H1 (cell line): ENCODE results near the gene TTC28. TPM values are rescaled to one million over a fixed set of nuclear protein-coding genes. Genes with fewer than 3 reads are reported as not detected.

ENCODE experiments used
- ATF2 ChIP-seq: IDR thresholded peaks from 2 replicates; pipeline ENCODE4 v1.6.1; 2012; ENCODE audit warnings: low read length, inconsistent platforms
- BACH1 ChIP-seq: IDR thresholded peaks from 2 replicates; pipeline ENCODE4 v1.6.1; 2012; ENCODE audit warnings: low read length, improper control_type of control experiment
- EP300 ChIP-seq, 2 experiments: IDR thresholded peaks; 1 replicate in 1 of 2; 2 replicates in 1 of 2; pipeline ENCODE4 v1.6.1; 2011 to 2012; ENCODE audit warnings: low read depth in 2 of 2, low read length in 2 of 2, mild to moderate bottlenecking in 2 of 2, borderline replicate concordance in 1 of 2, inconsistent platforms in 1 of 2, moderate library complexity in 1 of 2
- GTF2F1 ChIP-seq: IDR thresholded peaks from 2 replicates; pipeline ENCODE4 v1.6.1; 2012; ENCODE audit warnings: low read depth, low read length, improper control_type of control experiment, borderline replicate concordance
- MAFK ChIP-seq: IDR thresholded peaks from 2 replicates; pipeline ENCODE4 v1.6.1; 2012; ENCODE audit warnings: low read depth, mild to moderate bottlenecking, improper control_type of control experiment, low read length
- PHF8 ChIP-seq: fragments of 200-600 bp; sonication (generic); conservative IDR thresholded peaks from 2 replicates; pipeline ENCODE4 v1.7.1; 2012; ENCODE audit warnings: low read depth, mild to moderate bottlenecking, inconsistent platforms, low read length, moderate library complexity
- TCF12 ChIP-seq: IDR thresholded peaks from 2 replicates; pipeline ENCODE4 v1.6.1; 2011; ENCODE audit warnings: low read depth, mild to moderate bottlenecking, low read length
- USF2 ChIP-seq: IDR thresholded peaks from 2 replicates; pipeline ENCODE4 v1.6.1; 2011; ENCODE audit warnings: low read length, improper control_type of control experiment
- polyA plus RNA-seq, 7 experiments: library from polyadenylated mRNA; depleted of rRNA in 3 of 7; stranded (reverse) in 5 of 7; unstranded in 2 of 7; fragments of >200 nt in 5 of 7; fragments of 200-250 nt in 2 of 7; gene quantifications; 1 replicate in 5 of 7; 2 replicates in 1 of 7; 4 replicates in 1 of 7; pipeline versions ENCODE4 v1.2.1 to v1.2.3, GENCODE V29; 2011 to 2013; ENCODE audit warnings: missing spikeins in 2 of 7, mixed read lengths in 2 of 7
- total RNA-seq: library from RNA; stranded (reverse); fragmentation: NEBNext Ultra II Directional; extraction: Animal tissue kit (Norgen Biotek cat#: 25700); gene quantifications from 2 replicates; pipeline ENCODE4 v1.2.1, GENCODE V29; 2021
- TF ChIP-seq, protein P1 (sequence below): fragments of 300-600 bp; sonication (generic); IDR thresholded peaks from 2 replicates; pipeline ENCODE4 v1.7.1; 2012; ENCODE audit warnings: low read length, moderate library complexity, mild to moderate bottlenecking, inconsistent platforms; ENCODE audit not compliant: insufficient replicate concordance

TTC28 gene
- total and polyA plus RNA-seq, 2 of the 8 experiments (the other 6 are each of a cell fraction or from before 2014, with no cell fraction given): 2.6 to 12.6 TPM

DNA sequence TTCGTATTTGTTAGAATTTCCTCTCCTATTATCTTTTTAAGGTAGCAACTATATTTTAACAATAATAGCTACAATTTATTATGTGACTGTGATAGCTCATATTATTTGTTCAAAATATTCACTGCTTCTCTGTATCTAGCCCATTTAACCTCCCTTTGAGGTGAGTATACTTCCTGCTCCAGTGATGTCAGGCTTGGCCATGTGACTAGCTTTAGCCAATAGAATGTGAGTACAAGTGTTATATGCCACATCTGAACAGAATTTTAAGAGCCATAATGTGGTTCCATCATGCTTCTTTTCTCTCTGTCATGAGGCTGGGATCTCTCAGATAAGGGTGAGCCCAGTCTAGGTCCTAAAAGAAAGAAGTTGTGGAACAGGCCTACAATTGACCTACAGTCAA, 217.6 kb downstream of the TTC28 start (continued):
- TF ChIP-seq GTF2F1 (no peak), TCF12 (no peak), USF2 (no peak), EP300 (IDR thresholded peaks at IDR 0.05; ENCODE audit: borderline replicate concordance in 1 of 2, low read depth in 2 of 2, low read length in 2 of 2) (no peak), ATF2 (no peak), PHF8 (no peak), BACH1 (no peak), MAFK (no peak)
- TF ChIP-seq, protein P1, sequence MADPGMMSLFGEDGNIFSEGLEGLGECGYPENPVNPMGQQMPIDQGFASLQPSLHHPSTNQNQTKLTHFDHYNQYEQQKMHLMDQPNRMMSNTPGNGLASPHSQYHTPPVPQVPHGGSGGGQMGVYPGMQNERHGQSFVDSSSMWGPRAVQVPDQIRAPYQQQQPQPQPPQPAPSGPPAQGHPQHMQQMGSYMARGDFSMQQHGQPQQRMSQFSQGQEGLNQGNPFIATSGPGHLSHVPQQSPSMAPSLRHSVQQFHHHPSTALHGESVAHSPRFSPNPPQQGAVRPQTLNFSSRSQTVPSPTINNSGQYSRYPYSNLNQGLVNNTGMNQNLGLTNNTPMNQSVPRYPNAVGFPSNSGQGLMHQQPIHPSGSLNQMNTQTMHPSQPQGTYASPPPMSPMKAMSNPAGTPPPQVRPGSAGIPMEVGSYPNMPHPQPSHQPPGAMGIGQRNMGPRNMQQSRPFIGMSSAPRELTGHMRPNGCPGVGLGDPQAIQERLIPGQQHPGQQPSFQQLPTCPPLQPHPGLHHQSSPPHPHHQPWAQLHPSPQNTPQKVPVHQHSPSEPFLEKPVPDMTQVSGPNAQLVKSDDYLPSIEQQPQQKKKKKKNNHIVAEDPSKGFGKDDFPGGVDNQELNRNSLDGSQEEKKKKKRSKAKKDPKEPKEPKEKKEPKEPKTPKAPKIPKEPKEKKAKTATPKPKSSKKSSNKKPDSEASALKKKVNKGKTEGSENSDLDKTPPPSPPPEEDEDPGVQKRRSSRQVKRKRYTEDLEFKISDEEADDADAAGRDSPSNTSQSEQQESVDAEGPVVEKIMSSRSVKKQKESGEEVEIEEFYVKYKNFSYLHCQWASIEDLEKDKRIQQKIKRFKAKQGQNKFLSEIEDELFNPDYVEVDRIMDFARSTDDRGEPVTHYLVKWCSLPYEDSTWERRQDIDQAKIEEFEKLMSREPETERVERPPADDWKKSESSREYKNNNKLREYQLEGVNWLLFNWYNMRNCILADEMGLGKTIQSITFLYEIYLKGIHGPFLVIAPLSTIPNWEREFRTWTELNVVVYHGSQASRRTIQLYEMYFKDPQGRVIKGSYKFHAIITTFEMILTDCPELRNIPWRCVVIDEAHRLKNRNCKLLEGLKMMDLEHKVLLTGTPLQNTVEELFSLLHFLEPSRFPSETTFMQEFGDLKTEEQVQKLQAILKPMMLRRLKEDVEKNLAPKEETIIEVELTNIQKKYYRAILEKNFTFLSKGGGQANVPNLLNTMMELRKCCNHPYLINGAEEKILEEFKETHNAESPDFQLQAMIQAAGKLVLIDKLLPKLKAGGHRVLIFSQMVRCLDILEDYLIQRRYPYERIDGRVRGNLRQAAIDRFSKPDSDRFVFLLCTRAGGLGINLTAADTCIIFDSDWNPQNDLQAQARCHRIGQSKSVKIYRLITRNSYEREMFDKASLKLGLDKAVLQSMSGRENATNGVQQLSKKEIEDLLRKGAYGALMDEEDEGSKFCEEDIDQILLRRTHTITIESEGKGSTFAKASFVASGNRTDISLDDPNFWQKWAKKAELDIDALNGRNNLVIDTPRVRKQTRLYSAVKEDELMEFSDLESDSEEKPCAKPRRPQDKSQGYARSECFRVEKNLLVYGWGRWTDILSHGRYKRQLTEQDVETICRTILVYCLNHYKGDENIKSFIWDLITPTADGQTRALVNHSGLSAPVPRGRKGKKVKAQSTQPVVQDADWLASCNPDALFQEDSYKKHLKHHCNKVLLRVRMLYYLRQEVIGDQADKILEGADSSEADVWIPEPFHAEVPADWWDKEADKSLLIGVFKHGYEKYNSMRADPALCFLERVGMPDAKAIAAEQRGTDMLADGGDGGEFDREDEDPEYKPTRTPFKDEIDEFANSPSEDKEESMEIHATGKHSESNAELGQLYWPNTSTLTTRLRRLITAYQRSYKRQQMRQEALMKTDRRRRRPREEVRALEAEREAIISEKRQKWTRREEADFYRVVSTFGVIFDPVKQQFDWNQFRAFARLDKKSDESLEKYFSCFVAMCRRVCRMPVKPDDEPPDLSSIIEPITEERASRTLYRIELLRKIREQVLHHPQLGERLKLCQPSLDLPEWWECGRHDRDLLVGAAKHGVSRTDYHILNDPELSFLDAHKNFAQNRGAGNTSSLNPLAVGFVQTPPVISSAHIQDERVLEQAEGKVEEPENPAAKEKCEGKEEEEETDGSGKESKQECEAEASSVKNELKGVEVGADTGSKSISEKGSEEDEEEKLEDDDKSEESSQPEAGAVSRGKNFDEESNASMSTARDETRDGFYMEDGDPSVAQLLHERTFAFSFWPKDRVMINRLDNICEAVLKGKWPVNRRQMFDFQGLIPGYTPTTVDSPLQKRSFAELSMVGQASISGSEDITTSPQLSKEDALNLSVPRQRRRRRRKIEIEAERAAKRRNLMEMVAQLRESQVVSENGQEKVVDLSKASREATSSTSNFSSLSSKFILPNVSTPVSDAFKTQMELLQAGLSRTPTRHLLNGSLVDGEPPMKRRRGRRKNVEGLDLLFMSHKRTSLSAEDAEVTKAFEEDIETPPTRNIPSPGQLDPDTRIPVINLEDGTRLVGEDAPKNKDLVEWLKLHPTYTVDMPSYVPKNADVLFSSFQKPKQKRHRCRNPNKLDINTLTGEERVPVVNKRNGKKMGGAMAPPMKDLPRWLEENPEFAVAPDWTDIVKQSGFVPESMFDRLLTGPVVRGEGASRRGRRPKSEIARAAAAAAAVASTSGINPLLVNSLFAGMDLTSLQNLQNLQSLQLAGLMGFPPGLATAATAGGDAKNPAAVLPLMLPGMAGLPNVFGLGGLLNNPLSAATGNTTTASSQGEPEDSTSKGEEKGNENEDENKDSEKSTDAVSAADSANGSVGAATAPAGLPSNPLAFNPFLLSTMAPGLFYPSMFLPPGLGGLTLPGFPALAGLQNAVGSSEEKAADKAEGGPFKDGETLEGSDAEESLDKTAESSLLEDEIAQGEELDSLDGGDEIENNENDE: no peak
